MCF 10A (cell line): ENCODE results near the gene KCTD1. TPM values are rescaled to one million over a fixed set of nuclear protein-coding genes. Genes with fewer than 3 reads are reported as not detected.

Experiments
- BruUV-seq: library from RNA; stranded (reverse); fragments of 400-500 nt; replicated peaks from 2 replicates; lab custom pipeline; 2021; lab: Mats Ljungman, UMichigan
- CTCF ChIA-PET: fragments of 300-600 bp; sonication (Branson Sonifier 250); formaldehyde crosslinking; extraction: SDS; loops from one replicate; lab custom pipeline; 2021; ENCODE audit warnings: antibody characterized with exemption, inconsistent platforms; lab: Yijun Ruan, JAX
- POLR2A ChIA-PET: fragments of 300-600, 350-650 bp; sonication (Branson Sonifier 250); formaldehyde crosslinking; extraction: SDS; loops from one replicate; lab custom pipeline; 2020; ENCODE audit warnings: antibody characterized with exemption, inconsistent platforms; lab: Yijun Ruan, JAX
- DNase-seq: peaks from one replicate; pipeline ENCODE4 v3.0.0-alpha.2; 2018; ENCODE audit not compliant: unreplicated experiment
- H3K27ac Mint-ChIP-seq: one replicate; pipeline ENCODE4 v1.8.0; 2022; ENCODE audit warnings: mild to moderate bottlenecking, low read depth, mixed read lengths; ENCODE audit not compliant: unreplicated experiment
- H3K27me3 Mint-ChIP-seq: one replicate; pipeline ENCODE4 v1.8.0; 2022; ENCODE audit warnings: mixed read lengths; ENCODE audit not compliant: insufficient read depth, unreplicated experiment
- H3K36me3 Mint-ChIP-seq: one replicate; pipeline ENCODE4 v1.8.0; 2022; ENCODE audit warnings: mild to moderate bottlenecking, moderate library complexity, mixed read lengths; ENCODE audit not compliant: insufficient read depth, unreplicated experiment
- H3K4me1 Mint-ChIP-seq: one replicate; pipeline ENCODE4 v1.8.0; 2022; ENCODE audit warnings: mixed read lengths; ENCODE audit not compliant: insufficient read depth, unreplicated experiment
- H3K4me3 Mint-ChIP-seq: one replicate; pipeline ENCODE4 v1.8.0; 2022; ENCODE audit warnings: mild to moderate bottlenecking, moderate library complexity, mixed read lengths; ENCODE audit not compliant: unreplicated experiment
- H3K9me3 Mint-ChIP-seq: one replicate; pipeline ENCODE4 v1.8.0; 2022; ENCODE audit warnings: mixed read lengths; ENCODE audit not compliant: unreplicated experiment
- CTCF ChIP-seq: fragments of 200-600 bp; IDR thresholded peaks from one replicate; pipeline ENCODE4 v1.8.0; 2022; ENCODE audit warnings: antibody characterized with exemption, mild to moderate bottlenecking; ENCODE audit not compliant: unreplicated experiment
- intact Hi-C: fragments of 100-400 bp; cut with micrococcal nuclease; formaldehyde crosslinking; loops from 2 replicates; pipeline ENCODE4 v1.14.1; 2022
- total RNA-seq: library from RNA; stranded (reverse); gene quantifications from 2 replicates; pipeline ENCODE4 v1.2.3, GENCODE V29; 2022

The KCTD1 gene
- total RNA-seq, 1 experiment from 2014 or later: 37.9 TPM

GRCh38 chr18:26524002-26524401 is 24.4 kb downstream of the KCTD1 start:
- no TSS peak for BruUV-seq
- CTCF ChIA-PET: interaction anchor here (1.1 to 1.4 kb wide), 2 partner anchors 16 to 23 kb away, joined by 3 to 4 read pairs; no protein-coding TSS in a partner anchor
- peaks cover 15% of the 10 kb centered on the region for H3K36me3 Mint-ChIP-seq
- no peak for DNase-seq
- intact Hi-C loops: no loop called here
- peaks cover 21% of the 10 kb centered on the region for H3K4me1 Mint-ChIP-seq
- no peaks in the 10 kb centered on the region for H3K9me3 Mint-ChIP-seq
- TF ChIP-seq CTCF: no peak
- peak overlapping the region; percentile 19 for H3K27ac Mint-ChIP-seq
- H3K4me3 Mint-ChIP-seq: no peak overlapping the region
- no peaks in the 10 kb centered on the region for H3K27me3 Mint-ChIP-seq
- POLR2A ChIA-PET: interaction anchor here (1.0 kb wide), 1 partner anchor 36 kb away, joined by 3 read pairs; no protein-coding TSS in a partner anchor

- peaks cover 11% of the 10 kb centered on the region for H3K4me1 Mint-ChIP-seq
- ChIA-PET POLR2A (interaction anchor here (1.1 kb wide), 1 partner anchor 28 kb away, joined by 3 read pairs; no protein-coding TSS in a partner anchor), CTCF (no interaction called here)
- no peak overlapping the region for H3K4me3 Mint-ChIP-seq
- H3K36me3 Mint-ChIP-seq: peaks cover 10% of the 10 kb centered on the region
- no peak for TF ChIP-seq CTCF
- no peaks in the 10 kb centered on the region for H3K27me3 Mint-ChIP-seq
- BruUV-seq: no TSS peak
- no peaks in the 10 kb centered on the region for H3K9me3 Mint-ChIP-seq
- DNase-seq: no peak
- H3K27ac Mint-ChIP-seq: peak overlapping the region; percentile 64
- intact Hi-C loops: no loop called here
These were observed 26.7 kb downstream of the KCTD1 start for GRCh38 chr18:26521617-26522016.

- Mint-ChIP-seq H3K27me3 (no peaks in the 10 kb centered on the region), H3K27ac (no peak overlapping the region), H3K36me3 (peaks cover 4% of the 10 kb centered on the region), H3K4me3 (no peak overlapping the region), H3K9me3 (no peaks in the 10 kb centered on the region), H3K4me1 (peaks cover 9% of the 10 kb centered on the region)
- intact Hi-C loops: no loop called here
- BruUV-seq: no TSS peak
- ChIA-PET POLR2A (interaction anchor here (1.1 kb wide), 2 partner anchors 27 to 29 kb away, joined by 3 read pairs; no protein-coding TSS in a partner anchor), CTCF (interaction anchor here (1.0 kb wide), 1 partner anchor 8 kb away, joined by 3 read pairs; no protein-coding TSS in a partner anchor)
- TF ChIP-seq CTCF: no peak
- no peak for DNase-seq
These were observed 27.4 kb downstream of the KCTD1 start for GRCh38 chr18:26520974-26521373.

- DNase-seq: no peak
- H3K27ac Mint-ChIP-seq: no peak overlapping the region
- CTCF ChIA-PET: interaction anchor here (0.7 to 1.3 kb wide), 2 partner anchors 178 to 204 kb away, joined by 3 read pairs; no protein-coding TSS in a partner anchor
- peaks cover 5% of the 10 kb centered on the region for H3K36me3 Mint-ChIP-seq
- no peak overlapping the region for H3K4me3 Mint-ChIP-seq
- no TSS peak for BruUV-seq
- H3K4me1 Mint-ChIP-seq: peaks cover 16% of the 10 kb centered on the region
- no peak for TF ChIP-seq CTCF
- no peaks in the 10 kb centered on the region for H3K9me3 Mint-ChIP-seq
- intact Hi-C loops: no loop called here
- POLR2A ChIA-PET: interaction anchor here (0.6 kb wide), 2 partner anchors 23 to 138 kb away, joined by 4 read pairs; no protein-coding TSS in a partner anchor
- H3K27me3 Mint-ChIP-seq: no peaks in the 10 kb centered on the region
These were observed 29.2 kb downstream of the KCTD1 start for GRCh38 chr18:26519114-26519513.
